HepG2 (cell line): ENCODE results near the gene OXLD1. TPM values are rescaled to one million over a fixed set of nuclear protein-coding genes. Genes with fewer than 3 reads are reported as not detected.

Source experiments
- AGO1 ChIP-seq: fragments of 200-400 bp; formaldehyde crosslinking; IDR thresholded peaks from 2 replicates; pipeline ENCODE4 v1.6.1; 2017; ENCODE audit warnings: mild to moderate bottlenecking, low read depth, low read length, moderate library complexity; ENCODE audit not compliant: poor library complexity, severe bottlenecking
- CENPT ChIP-seq: sonication (generic); formaldehyde crosslinking; IDR thresholded peaks from 2 replicates; pipeline ENCODE4 v1.8.0; 2022; ENCODE audit warnings: low read depth, mild to moderate bottlenecking, moderate library complexity, missing genetic modification reagents
- CREBL2 ChIP-seq: sonication (generic); formaldehyde crosslinking; IDR thresholded peaks from 2 replicates; pipeline ENCODE4 v1.8.1; 2023; ENCODE audit warnings: missing genetic modification reagents, mild to moderate bottlenecking, borderline replicate concordance
- E2F5 ChIP-seq: sonication (generic); formaldehyde crosslinking; conservative IDR thresholded peaks from 2 replicates; pipeline ENCODE4 v1.4.0; 2020; ENCODE audit warnings: missing genetic modification reagents
- ETV6 ChIP-seq: sonication (generic); formaldehyde crosslinking; conservative IDR thresholded peaks from 2 replicates; pipeline ENCODE4 v1.4.0; 2020; ENCODE audit warnings: missing genetic modification reagents
- GPN1 ChIP-seq: sonication (generic); formaldehyde crosslinking; IDR thresholded peaks from 2 replicates; pipeline ENCODE4 v1.5.1; 2020; ENCODE audit warnings: missing genetic modification reagents, borderline replicate concordance
- JUN ChIP-seq: sonication (generic); formaldehyde crosslinking; IDR thresholded peaks from 2 replicates; pipeline ENCODE4 v1.4.0; 2020; ENCODE audit warnings: mild to moderate bottlenecking, missing genetic modification reagents
- NAIF1 ChIP-seq: sonication (generic); formaldehyde crosslinking; IDR thresholded peaks from 2 replicates; pipeline ENCODE4 v1.5.0; 2020; ENCODE audit warnings: mild to moderate bottlenecking, missing genetic modification reagents, borderline replicate concordance
- NCOA5 ChIP-seq: sonication (generic); formaldehyde crosslinking; IDR thresholded peaks from 2 replicates; pipeline ENCODE4 v1.4.0; 2020; ENCODE audit warnings: missing genetic modification reagents
- NR2F2 ChIP-seq: IDR thresholded peaks from 2 replicates; pipeline ENCODE4 v1.6.1; 2012; ENCODE audit warnings: low read depth, inconsistent platforms, borderline replicate concordance
- NR2F6 ChIP-seq, 2 experiments: IDR thresholded peaks; 2 replicates each; pipeline ENCODE4 v1.6.1; 2016; ENCODE audit warnings: antibody characterized with exemption in 1 of 2, mild to moderate bottlenecking in 1 of 2
- SUZ12 ChIP-seq: fragments of 150-350 bp; IDR thresholded peaks from 2 replicates; pipeline ENCODE4 v1.6.1; 2014; ENCODE audit warnings: low read depth, low read length
- TAF1 ChIP-seq: sonication (generic); formaldehyde crosslinking; IDR thresholded peaks from 2 replicates; pipeline ENCODE4 v1.4.0; 2020; ENCODE audit warnings: missing genetic modification reagents
- THAP7 ChIP-seq: sonication (generic); formaldehyde crosslinking; IDR thresholded peaks from 2 replicates; pipeline ENCODE4 v1.8.1; 2023; ENCODE audit warnings: mild to moderate bottlenecking, missing genetic modification reagents
- WIZ ChIP-seq: sonication (generic); formaldehyde crosslinking; IDR thresholded peaks from 2 replicates; pipeline ENCODE4 v1.5.1; 2020; ENCODE audit warnings: mild to moderate bottlenecking, missing genetic modification reagents
- ZBTB7A ChIP-seq: sonication (generic); formaldehyde crosslinking; IDR thresholded peaks from 2 replicates; pipeline ENCODE4 v1.8.0; 2022; ENCODE audit warnings: mild to moderate bottlenecking, missing genetic modification reagents
- ZC3H13 ChIP-seq: sonication (generic); formaldehyde crosslinking; IDR thresholded peaks from 2 replicates; pipeline ENCODE4 v1.8.1; 2023; ENCODE audit warnings: mild to moderate bottlenecking, missing genetic modification reagents, moderate library complexity
- ZNF138 ChIP-seq: sonication (generic); formaldehyde crosslinking; IDR thresholded peaks from 2 replicates; pipeline ENCODE4 v1.5.0; 2020; ENCODE audit warnings: mild to moderate bottlenecking, low read depth, missing genetic modification reagents
- ZNF225 ChIP-seq: sonication (generic); formaldehyde crosslinking; IDR thresholded peaks from 2 replicates; pipeline ENCODE4 v1.4.0; 2020; ENCODE audit warnings: mild to moderate bottlenecking, missing genetic modification reagents
- ZNF609 ChIP-seq: sonication (generic); formaldehyde crosslinking; IDR thresholded peaks from 2 replicates; pipeline ENCODE4 v1.4.0; 2020; ENCODE audit warnings: mild to moderate bottlenecking, missing genetic modification reagents, borderline replicate concordance
- ZNF737 ChIP-seq: sonication (generic); formaldehyde crosslinking; IDR thresholded peaks from 2 replicates; pipeline ENCODE4 v1.5.0; 2020; ENCODE audit warnings: missing genetic modification reagents, mild to moderate bottlenecking, borderline replicate concordance
- ZNF747 ChIP-seq: sonication (generic); formaldehyde crosslinking; IDR thresholded peaks from 2 replicates; pipeline ENCODE4 v1.8.1; 2023; ENCODE audit warnings: missing genetic modification reagents, mild to moderate bottlenecking, borderline replicate concordance
- ZNF749 ChIP-seq: sonication (generic); formaldehyde crosslinking; IDR thresholded peaks from 2 replicates; pipeline ENCODE4 v1.8.0; 2022; ENCODE audit warnings: mild to moderate bottlenecking, missing genetic modification reagents, moderate library complexity, borderline replicate concordance
- polyA plus RNA-seq, 8 experiments: library from polyadenylated mRNA; depleted of rRNA in 3 of 8; stranded (reverse) in 7 of 8; unstranded in 1 of 8; fragments of >200 nt; fragmentation: Illumina TruSeq in 4 of 8; extraction: Trizol in 4 of 8; gene quantifications; 2 replicates each; pipeline versions ENCODE4 v1.2.1 to v1.2.3, GENCODE V29; 2011 to 2016; ENCODE audit warnings: low read depth in 4 of 8, missing spikeins in 1 of 8, mixed read lengths in 1 of 8; ENCODE audit not compliant: insufficient read depth in 1 of 8
- total RNA-seq, 5 experiments: library from RNA; depleted of rRNA; stranded (reverse); fragments of >200 nt; fragmentation: Illumina TruSeq; extraction: Trizol; gene quantifications; 2 replicates each; pipeline ENCODE4 v1.2.3, GENCODE V29; 2016; ENCODE audit warnings: low read depth in 1 of 5

Gene OXLD1
- total and polyA plus RNA-seq, 2 of the 13 experiments (the other 11 are each of a cell fraction or from before 2014, with no cell fraction given), result 27.1 to 37.5 TPM

- TF ChIP-seq ZNF609 (CRISPR knock-in tag) (peak; percentile 17; the same call in 1 of the 2 replicates), SUZ12 (no peak), JUN (CRISPR knock-in tag) (0 out of 2 replicates have a peak, but pooled peaks have one; percentile 12), NR2F2 (no peak), NCOA5 (CRISPR knock-in tag) (no peak), ZNF138 (CRISPR knock-in tag) (0 out of 2 replicates have a peak, but pooled peaks have one; percentile 5), ZNF747 (peak; percentile 3; the same call in 1 of the 2 replicates), ZNF749 (CRISPR knock-in tag) (no peak), ETV6 (no peak), THAP7 (CRISPR knock-in tag) (no peak), AGO1 (peak; percentile 3), ZNF737 (CRISPR knock-in tag) (0 out of 2 replicates have a peak, but pooled peaks have one; percentile 43), TAF1 (CRISPR knock-in tag) (no peak), NR2F6 (IDR thresholded peaks at IDR 0.05) (no peak), NR2F6 (CRISPR knock-in tag; IDR thresholded peaks at IDR 0.05) (no peak), ZC3H13 (CRISPR knock-in tag) (no peak), WIZ (CRISPR knock-in tag) (0 out of 2 replicates have a peak, but pooled peaks have one; percentile 35), CREBL2 (CRISPR knock-in tag) (0 out of 2 replicates have a peak, but pooled peaks have one; percentile 85), CENPT (CRISPR knock-in tag) (no peak), E2F5 (CRISPR knock-in tag) (no peak), GPN1 (CRISPR knock-in tag) (0 out of 2 replicates have a peak, but pooled peaks have one; percentile 21), ZBTB7A (CRISPR knock-in tag) (peak; percentile 31; the same call in 1 of the 2 replicates), ZNF225 (peak; percentile 49; the same call in 1 of the 2 replicates), NAIF1 (CRISPR knock-in tag) (peak; percentile 27; the same call in 1 of the 2 replicates)
Measured at GRCh38 chr17:81683208-81683583, 16.8 kb upstream of the OXLD1 start (continued).
